HG03108 (cell line): ENCODE data around the gene P3H3.

ENCODE experiments used
- ATAC-seq: cut with Tn5 transposase; IDR thresholded peaks from one replicate; pipeline ENCODE4 v1.9.1; 2021; ENCODE audit warnings: moderate library complexity; ENCODE audit not compliant: unreplicated experiment

P3H3 gene

GRCh38 chr12:6842075-6842474, 13.9 kb downstream of the P3H3 start:
- no peak for ATAC-seq

GRCh38 chr12:6843118-6843902, 15.1 kb downstream of the P3H3 start:
- no peak for ATAC-seq

GRCh38 chr12:6845395-6845794, 17.2 kb downstream of the P3H3 start:
- no peak for ATAC-seq

- no peak for ATAC-seq
These were observed 18.2 kb downstream of the P3H3 start for GRCh38 chr12:6846316-6846869.

- ATAC-seq = no peak
These were observed 19.5 kb downstream of the P3H3 start for GRCh38 chr12:6847676-6848075.

GRCh38 chr12:6849427-6849826, 21.2 kb downstream of the P3H3 start:
- ATAC-seq = no peak

GRCh38 chr12:6849976-6850560, 21.9 kb downstream of the P3H3 start:
- ATAC-seq = no peak

GRCh38 chr12:6850796-6851152, 22.6 kb downstream of the P3H3 start:
- no peak for ATAC-seq

DNA sequence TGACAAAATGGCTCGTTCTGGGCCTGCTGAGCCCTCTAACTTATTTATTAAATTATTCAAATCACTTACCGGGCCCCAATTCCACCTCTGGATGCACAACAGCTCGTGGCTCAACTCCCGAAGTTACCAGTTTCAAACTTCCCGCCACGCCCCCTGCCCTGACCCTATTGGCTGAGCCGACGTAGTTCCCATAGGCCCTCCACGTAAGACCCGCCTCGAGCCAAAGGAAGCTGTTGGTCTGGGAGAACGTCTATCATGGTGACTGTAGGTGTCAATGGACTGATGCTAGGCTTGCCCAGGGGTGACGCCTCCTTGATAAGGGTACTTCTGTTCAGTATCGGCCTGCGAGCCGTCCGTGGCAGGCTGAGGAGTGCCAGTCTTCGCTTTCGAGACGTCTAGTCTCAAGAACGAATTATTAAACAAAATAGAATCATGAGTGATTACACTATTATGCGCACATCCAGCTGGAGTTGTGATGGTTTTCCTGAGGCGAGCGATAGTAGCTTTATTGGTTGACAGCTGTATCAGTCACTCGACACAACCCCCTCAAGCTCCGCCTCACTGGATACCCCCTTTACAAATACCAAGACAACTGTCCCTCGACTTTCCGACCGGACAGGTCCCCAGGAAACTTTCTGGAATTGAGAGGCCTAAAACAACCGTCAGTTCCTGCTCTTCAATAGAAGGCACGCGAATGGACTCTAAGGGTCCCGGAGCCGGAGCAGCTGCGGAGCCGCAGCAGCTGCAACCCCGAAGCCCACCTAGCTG, 23.1 kb downstream of the P3H3 start, which contains the start of gene CDCA3:
TSS of gene CDCA3 (minus strand) at position 134 of the 768 bp plus-strand sequence. CDS start 334 bp downstream, outside the sequence.
- peak; percentile 51 for ATAC-seq

- ATAC-seq = peak; percentile 68
These were observed 23.9 kb downstream of the P3H3 start, which contains the start of gene USP5 for GRCh38 chr12:6851921-6852650. USP5 (plus strand) TSS chr12:6852150; CDS start chr12:6852180, 30 bp downstream.

DNA sequence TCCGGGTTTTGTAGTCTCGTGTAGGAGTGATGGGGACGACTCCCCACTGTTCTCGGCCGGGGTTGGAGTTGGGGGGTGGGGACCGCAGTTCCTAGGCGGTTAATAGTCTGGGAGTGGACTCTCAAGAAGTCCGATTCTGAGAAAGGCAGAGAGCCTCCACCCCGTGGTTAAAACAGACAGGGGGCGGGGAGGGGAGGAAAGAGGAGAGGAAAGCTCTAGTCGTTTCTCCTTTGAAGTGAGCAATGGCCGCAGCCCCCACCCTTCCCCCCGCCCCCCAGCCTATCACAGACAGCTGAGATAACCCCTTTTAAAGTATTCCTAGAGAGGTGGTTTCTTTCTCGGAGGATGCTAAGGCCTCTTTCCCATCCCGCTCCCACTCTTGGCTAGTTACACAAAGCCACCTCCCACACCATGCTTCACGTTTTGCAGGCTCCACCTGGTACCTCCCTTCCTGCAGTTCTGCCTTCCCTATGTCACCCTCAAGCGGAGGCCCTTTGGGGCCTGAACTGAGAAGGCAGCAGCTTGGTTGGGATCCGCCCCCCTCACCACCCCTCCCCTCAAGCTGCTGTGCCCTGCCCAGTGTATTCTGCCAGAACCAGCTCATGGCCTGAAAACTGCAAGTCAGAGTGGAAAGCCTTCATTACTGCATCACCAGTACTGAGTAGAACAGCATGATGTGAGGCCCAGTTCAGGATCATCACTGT, 24.6 kb downstream of the P3H3 start:
- no peak for ATAC-seq

GRCh38 chr12:6853626-6854025, 25.4 kb downstream of the P3H3 start:
- no peak for ATAC-seq

DNA sequence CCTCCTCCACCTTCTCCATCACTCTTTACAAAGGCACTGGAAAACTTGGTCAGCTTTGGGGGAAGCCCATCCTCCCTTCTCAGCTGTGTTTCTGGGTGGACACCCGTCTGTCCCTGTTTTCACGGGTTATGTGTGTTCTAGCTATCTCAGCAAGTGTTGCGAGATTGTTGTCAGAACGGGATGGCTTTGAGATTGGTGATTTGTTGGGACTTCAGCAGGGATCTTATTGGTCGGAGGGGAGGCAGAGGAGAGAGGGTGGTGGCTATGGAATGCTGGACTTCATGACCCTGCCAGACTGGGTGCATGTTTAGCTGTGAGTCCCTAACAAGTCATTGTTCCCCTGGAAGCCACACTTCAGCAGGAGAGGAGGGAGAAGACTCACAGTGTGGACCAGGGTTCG, 25.8 kb downstream of the P3H3 start:
- no peak for ATAC-seq

DNA sequence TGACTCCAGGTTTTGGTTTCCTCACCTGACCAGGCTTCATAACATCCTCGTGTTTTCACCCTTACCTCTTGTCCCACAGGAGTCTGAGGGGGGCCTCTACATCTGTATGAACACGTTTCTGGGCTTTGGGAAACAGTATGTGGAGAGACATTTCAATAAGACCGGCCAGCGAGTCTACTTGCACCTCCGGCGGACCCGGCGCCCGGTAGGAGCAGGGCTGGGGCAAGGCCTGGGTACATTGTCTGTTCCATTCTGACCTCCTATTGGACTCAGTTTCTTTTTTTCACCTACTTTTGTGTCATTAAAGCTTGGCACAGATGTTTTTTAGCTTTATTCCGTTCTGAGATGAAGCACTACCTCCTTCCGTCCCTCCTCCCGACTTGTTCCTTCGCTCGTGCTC, 27.1 kb downstream of the P3H3 start:
- no peak for ATAC-seq

GRCh38 chr12:6858799-6859198, 30.6 kb downstream of the P3H3 start:
- ATAC-seq = no peak

- ATAC-seq = no peak
These were observed 31.9 kb downstream of the P3H3 start for GRCh38 chr12:6860116-6860515.

DNA sequence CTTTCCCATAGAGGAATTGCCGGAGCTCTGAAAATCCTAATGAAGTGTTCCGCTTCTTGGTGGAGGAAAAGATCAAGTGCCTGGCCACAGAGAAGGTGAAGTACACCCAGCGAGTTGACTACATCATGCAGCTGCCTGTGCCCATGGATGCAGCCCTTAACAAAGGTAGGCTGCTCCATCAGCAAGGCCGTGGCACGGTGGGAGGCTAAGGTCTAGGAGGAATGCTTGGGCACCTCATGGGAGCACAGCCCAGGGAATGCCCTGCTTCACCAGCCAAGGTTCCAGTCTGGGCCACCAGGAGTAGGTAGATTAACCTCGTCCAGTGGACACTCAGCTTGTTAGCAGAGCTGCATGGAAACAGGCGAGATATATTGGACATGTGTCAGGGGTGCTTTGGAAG, 32.7 kb downstream of the P3H3 start:
- ATAC-seq = no peak

DNA sequence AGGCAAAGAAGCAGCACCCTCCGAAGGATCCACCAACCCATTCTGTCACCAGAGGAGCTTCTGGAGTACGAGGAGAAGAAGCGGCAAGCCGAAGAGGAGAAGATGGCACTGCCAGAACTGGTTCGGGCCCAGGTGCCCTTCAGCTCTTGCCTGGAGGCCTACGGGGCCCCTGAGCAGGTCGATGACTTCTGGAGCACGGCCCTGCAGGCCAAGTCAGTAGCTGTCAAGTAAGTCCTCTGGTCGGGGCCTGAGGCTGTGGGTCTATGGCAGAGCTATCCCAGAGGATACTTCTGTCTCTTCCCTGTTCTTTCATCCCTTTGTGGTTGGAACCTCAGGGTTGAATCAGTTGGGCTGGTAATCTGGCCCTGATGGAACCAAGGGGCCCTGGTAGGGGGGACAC, 33.2 kb downstream of the P3H3 start:
- ATAC-seq = no peak

GRCh38 chr12:6863033-6863432, 34.8 kb downstream of the P3H3 start:
- ATAC-seq = no peak
